GM12801 (cell line): ENCODE measurements around the gene LOC128125822.

Experiments used
- TF ChIP-seq, protein P1 (sequence below): IDR thresholded peaks from one replicate; pipeline ENCODE4 v1.5.1; 2011; ENCODE audit warnings: control low read depth; ENCODE audit not compliant: insufficient read length; ENCODE audit errors: extremely low read depth

Gene LOC128125822

DNA sequence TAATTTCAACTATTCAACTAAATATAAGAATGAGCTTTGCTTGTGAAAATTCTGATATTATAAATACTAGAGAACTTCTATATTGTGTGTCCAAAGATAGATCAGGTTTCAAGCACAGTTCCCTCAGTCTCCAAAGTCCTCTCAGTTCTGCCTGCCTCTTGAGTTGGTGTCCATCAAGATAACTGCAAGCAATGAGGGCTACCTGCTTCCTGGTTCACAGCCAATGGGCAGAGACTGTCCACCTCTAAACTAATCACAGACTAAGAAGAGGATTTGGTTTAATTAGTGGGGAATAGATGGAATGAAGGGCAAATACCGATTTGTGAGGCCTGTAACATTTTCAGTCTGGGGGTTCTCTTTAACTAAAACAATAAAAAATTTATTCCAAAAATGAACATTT is 41.3 kb upstream of the LOC128125822 start:
- TF ChIP-seq, protein P1, sequence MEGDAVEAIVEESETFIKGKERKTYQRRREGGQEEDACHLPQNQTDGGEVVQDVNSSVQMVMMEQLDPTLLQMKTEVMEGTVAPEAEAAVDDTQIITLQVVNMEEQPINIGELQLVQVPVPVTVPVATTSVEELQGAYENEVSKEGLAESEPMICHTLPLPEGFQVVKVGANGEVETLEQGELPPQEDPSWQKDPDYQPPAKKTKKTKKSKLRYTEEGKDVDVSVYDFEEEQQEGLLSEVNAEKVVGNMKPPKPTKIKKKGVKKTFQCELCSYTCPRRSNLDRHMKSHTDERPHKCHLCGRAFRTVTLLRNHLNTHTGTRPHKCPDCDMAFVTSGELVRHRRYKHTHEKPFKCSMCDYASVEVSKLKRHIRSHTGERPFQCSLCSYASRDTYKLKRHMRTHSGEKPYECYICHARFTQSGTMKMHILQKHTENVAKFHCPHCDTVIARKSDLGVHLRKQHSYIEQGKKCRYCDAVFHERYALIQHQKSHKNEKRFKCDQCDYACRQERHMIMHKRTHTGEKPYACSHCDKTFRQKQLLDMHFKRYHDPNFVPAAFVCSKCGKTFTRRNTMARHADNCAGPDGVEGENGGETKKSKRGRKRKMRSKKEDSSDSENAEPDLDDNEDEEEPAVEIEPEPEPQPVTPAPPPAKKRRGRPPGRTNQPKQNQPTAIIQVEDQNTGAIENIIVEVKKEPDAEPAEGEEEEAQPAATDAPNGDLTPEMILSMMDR: no peak

DNA sequence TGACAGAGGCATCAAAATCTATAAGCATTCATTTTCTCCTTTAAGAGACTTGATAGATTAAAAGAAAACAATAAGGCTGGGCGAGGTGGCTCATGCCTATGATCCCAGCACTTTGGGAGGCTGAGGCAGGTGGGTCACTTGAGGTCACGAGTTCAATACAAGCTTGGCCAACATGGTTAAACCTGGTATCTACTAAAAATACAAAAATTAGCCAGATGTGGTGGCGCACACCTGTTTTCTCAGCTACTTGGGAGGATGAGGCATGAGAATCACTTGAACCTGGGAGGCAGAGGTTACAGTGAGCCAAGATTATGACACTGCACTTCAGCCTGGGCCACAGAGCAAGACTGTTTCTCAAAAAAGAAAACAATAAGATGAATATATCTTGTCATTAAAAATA is 39.3 kb upstream of the LOC128125822 start:
- TF ChIP-seq, protein P1: no peak

DNA sequence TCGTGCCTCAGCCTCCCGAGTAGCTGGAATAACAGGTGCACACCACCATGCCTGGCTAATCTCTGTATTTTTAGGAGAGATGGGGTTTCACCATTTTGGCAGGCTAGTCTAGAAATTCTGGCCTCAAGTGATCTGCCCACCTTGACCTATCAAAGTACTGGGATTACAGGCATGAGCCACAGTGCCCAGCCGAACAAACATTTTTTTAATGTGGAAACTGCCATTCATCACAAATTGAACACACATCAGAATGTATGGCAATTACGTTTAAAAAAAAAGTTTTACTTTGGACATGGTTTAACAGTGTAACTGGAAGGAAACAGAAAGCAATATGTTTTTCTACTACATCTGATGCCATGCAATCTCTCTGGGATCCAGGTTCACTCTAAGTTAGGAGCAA is 38.3 kb upstream of the LOC128125822 start:
- TF ChIP-seq, protein P1: no peak

DNA sequence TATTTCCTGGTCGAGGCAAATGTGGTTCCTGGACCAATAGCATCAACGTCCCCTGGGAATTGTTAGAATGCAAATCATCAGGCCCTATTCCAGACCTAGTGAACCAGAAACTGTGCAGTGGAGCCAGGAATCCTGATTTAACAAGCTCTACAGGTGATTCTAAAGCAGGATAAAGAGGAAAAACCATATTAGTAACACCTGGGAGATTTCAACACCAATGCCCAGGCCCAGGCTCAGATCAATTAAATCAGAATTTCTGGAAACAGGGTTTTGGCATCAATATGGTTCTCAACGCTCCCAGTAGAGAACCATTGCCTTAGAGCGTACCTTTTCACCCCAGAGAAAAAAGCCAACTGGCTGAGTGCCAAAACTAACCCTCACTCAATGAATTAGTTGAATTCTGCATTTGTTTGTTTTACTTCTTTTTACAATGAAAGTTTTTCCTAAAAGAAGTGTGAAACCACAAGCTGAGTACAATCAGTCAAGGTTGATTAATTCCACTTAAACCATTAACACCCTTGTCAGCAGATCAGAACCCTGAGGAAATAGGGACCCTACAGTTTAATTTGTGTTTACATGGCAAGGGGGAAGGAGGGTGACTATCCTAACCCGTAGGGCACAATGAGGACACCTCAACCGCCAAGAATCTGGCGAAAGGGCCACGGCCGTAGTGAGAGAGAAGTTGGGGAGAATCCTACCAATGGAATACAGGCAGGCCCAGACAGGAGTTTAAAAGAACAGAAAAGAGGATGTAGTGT is 34.9 kb upstream of the LOC128125822 start:
- TF ChIP-seq, protein P1: no peak

DNA sequence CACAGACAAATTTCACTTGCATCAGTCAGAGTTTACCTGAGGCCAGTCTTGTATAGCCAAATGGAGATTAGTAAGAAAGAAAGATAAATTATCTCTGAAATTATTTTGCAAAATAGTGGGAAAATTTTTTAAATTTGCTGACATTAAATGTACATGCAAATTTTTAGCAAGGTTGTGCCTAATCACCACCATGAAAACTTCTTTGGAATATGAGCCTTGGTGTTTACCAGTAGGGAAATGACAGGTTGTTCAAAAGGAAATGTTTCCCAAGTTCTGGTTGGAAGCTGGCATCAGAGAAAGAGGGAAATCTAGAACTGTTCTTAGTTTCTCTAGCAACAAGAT is 34.4 kb upstream of the LOC128125822 start:
- TF ChIP-seq, protein P1: no peak

DNA sequence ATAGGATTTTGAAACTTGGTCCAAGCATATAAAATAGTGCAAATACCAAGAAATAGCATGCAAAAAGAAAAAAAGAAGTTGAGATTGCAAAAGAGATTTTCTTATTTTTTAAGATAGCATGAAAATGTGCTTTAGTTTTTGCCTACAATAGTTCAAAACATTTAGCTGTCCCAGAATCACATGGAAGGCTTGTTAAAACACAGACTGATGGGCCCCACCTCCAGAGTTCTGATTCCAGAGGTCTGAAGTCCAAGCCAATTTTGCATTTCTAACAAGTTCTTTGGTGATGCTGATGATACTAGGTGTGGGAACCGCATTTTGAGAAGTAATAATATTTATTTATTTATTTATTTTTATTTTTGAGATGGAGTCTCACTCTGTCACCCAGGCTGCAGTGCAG is 33.7 kb upstream of the LOC128125822 start:
- TF ChIP-seq, protein P1: no peak

DNA sequence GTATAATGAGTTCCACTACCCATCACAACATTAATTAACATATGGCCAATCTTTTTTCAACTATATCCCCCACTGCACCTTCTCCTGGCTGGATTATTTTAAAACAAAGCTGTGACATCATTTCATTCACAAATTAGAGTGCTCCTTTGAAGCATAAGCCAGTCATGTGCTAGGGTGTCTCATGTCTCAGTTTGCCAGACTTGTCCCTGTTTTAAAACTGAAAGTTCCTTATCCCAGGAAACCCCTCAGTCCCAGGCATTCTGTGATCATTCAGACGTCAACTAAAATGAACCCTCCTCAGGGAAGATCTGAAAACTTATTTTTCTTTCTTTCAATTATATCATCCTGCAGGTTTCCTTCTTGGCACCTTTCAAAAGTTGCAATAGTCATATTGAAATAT is 29.3 kb upstream of the LOC128125822 start:
- TF ChIP-seq, protein P1: no peak
